CD1c-positive myeloid dendritic cell (primary cell): ENCODE data around the gene LTK.

Experiments used
- DNase-seq: peaks from one replicate; pipeline ENCODE4 v3.0.0-alpha.2; 2016; ENCODE audit errors: extremely low spot score

LTK gene

GRCh38 chr15:41530363-41530956, 16.8 kb upstream of the LTK start:
- no peak for DNase-seq

DNA sequence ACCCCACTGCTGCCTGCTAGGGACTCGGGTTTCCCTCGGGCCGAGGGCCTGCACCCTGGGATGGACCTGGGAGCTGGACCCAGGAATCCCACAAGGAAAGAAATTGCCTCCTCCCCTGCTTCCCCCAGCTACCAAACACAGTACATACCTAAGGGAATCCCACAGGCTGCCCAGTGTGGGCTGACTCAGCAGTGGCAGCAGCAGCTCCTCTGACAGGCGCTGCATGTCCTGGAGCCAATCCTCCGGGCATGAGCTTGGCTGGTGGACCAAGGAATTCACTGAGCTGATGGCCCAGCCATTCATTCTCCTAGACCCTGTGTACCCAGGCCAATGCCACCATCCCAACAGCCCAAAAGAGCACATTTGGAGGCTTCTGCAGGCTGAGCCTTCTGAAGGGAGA, 9.5 kb upstream of the LTK start:
- DNase-seq = no peak

GRCh38 chr15:41521614-41522013, 8.0 kb upstream of the LTK start:
- DNase-seq = no peak

GRCh38 chr15:41520636-41521035, 7.0 kb upstream of the LTK start:
- no peak for DNase-seq

DNA sequence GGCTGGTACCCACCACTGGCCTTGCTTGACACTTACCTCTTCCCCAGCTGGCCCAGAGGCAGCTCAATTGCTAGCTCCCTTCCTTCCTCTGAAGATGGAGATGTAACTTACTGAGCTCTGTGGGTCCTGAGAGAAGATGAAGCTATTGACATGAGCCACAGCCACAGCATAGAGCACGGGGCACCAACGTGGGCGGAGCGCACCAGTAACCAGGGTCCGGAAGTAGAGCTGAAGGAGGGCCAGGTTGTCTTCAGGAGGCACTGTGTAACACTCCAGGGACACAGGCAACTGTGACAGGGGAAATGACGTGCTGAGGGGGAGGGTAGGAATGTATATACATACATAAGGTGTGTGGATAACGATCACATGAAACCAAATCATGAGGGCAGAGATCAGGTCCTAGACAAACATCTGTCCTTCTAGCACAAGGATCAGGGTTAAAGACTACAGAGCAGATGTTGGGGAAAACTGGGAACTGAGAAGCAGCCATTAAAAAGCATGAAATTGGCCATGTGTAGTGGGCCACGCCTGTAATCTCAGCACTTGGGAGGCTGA, 4.3 kb upstream of the LTK start:
- no peak for DNase-seq

- DNase-seq = peak; percentile 46
Measured at GRCh38 chr15:41512940-41513505, 604 bp downstream of the LTK start.

DNA sequence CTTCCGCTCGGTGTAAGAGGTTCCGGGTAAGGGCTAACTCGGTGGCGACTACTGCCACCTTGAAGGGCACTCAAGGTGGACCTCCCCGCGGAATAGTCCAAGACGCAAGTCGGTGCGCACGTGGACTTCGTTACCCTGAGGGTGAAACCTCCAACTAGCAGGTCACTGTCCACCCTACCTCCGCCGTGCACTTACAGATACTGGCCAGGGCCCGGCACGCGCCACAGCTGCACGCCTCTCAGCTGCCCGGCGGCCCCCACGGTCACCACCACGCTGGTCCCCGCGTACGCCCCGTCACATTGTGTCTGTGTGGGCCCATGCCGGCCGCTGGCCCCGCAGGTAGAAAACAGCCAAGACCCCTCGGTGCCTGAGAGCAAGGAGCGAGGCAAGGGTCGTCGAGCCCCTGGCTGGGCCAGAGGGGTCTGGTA, 1.1 kb downstream of the LTK start:
- DNase-seq = no peak

DNA sequence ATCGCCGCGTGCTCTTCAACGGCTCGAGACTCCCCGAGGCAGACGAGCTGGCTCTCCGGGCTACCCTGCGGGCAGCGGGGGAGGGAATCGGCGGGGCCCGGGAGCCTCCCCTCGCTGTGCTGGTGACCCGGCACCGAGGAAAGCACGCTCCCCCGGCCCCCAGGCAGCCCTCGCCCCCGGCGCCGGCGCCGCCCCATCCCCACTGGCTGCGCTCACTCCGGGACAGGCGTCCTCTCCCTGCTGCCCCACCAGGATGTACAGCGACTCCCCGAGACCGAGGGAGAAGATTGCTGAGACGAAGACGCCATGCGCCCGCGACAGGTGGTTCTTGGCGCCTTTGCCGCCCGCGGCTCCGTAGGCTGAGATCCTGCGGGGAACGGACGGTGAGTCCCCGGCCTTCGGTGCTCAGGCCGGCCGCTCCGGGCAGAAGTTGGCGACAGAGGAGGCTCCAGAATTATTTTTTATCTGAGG, 1.7 kb downstream of the LTK start:
- no peak for DNase-seq

DNA sequence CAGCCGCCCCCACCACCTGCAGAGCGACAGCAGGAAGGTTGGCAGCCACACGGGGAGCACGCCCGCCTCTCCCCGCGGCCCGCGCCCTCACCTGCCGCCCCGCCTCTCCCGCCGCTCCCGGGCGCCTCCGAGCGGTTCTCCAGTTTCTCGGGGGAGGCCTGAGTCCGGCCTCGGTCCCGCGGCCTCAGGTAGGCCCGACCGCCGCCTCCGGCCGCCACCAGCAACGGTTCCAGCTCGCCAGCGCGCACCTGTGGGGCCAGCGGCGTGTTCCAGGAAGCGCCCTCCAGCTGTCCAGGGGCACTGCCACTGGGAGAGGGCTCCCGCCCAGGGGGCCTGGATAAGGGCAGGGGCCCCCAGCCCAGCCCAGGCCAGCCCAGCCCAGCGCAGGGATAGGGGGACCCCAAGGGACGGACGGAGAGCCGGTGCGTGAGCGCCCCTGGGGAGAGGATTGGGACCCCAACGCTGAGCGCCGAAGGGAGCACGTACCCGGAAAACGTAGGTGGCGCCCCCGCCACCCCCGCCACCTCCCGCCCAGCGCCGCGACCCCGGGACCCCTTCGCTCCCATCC, 2.2 kb downstream of the LTK start:
- no peak for DNase-seq

DNA sequence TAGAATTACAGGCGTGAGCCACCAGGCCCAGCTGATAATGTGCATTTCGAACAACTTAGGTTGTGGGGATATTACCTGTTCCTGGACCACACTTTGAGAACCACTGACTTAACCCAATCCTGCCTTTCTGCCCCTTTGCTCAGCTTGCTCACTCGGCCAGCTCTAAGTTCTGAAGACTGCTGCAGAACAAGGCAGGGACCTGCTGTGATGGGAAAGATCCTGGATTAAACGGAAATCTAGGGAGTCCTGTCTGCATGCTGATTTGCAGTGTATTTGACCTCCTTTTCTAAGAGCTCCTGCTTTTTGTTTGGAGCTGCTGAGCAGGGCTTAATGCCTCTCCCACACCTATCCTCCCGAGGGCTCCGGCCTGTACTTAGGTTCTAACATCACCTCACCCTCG, 2.9 kb downstream of the LTK start:
- DNase-seq = no peak

- DNase-seq = no peak
Measured at GRCh38 chr15:41507820-41508290, 5.8 kb downstream of the LTK start.

GRCh38 chr15:41506796-41507341, 6.8 kb downstream of the LTK start:
- no peak for DNase-seq

GRCh38 chr15:41505776-41506175, 7.9 kb downstream of the LTK start:
- DNase-seq = no peak

DNA sequence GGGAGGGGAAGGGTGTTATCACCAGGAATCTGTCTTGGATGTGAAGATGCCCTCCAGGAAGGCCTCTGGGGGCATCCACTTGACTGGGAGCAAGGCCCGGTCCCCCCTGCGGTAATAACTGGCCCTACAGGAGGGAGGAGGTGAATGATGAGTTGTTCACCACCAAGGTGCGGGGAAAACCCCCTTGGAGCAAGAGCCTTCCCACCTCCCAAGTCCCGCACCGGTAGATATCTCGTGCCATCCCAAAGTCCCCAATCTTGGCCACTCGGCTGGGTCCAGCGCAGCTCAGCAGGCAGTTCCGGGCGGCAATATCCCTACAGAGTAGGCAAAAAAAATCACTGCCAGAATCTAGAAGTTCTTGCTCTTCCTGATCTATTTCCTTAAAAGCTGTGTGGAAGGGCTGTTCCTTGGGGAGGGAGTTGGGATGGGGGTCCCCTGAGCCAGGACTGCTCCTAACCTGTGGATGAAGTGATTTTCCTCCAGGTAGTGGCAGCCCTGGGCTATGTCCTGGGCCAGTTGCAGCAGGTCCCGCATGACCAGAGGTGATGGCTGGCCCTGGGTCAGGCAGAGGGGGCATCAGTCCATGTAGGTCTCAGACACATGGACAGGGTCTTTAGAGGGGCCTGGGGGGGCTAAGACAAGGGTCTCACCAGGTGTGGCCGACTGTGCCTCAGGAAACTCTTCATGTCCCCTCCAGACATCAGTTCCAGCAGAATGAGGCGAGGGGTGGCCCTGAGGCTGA, 8.7 kb downstream of the LTK start:
- no peak for DNase-seq

GRCh38 chr15:41503669-41504010, 10.0 kb downstream of the LTK start:
- DNase-seq = no peak

GRCh38 chr15:41502795-41503668, 10.6 kb downstream of the LTK start:
- DNase-seq = no peak

GRCh38 chr15:41501931-41502794, 11.5 kb downstream of the LTK start:
- DNase-seq = peak; percentile 41

DNA sequence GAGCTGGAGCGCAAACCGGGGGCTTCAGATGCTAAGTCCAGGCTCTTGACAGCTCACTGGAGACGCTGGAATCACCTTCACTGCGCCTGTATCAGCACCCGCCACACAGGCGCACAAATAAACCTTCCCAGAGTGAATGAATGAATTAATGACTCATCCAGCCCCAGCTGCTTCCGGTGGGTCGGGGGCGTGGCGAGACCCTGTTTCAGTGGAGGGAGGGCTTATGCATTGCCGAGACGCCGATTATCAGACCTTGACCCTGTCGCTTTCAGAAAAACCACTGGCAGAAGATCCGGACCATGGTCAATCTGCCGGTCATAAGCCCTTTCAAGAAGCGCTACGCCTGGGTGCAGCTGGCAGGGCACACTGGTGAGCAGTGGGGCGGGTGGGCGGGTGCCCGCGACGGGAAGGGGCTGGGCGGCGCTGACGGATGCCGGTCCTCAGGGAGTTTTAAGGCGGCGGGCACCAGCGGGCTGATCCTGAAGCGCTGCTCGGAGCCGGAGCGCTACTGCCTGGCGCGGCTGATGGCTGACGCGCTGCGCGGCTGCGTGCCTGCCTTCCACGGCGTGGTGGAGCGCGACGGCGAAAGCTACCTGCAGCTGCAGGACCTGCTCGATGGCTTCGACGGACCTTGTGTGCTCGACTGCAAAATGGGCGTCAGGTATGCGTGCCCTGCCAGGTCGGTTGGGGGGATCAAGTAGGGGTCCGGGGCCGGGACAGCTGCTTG, 12.3 kb downstream of the LTK start:
- peak; percentile 11 for DNase-seq

DNA sequence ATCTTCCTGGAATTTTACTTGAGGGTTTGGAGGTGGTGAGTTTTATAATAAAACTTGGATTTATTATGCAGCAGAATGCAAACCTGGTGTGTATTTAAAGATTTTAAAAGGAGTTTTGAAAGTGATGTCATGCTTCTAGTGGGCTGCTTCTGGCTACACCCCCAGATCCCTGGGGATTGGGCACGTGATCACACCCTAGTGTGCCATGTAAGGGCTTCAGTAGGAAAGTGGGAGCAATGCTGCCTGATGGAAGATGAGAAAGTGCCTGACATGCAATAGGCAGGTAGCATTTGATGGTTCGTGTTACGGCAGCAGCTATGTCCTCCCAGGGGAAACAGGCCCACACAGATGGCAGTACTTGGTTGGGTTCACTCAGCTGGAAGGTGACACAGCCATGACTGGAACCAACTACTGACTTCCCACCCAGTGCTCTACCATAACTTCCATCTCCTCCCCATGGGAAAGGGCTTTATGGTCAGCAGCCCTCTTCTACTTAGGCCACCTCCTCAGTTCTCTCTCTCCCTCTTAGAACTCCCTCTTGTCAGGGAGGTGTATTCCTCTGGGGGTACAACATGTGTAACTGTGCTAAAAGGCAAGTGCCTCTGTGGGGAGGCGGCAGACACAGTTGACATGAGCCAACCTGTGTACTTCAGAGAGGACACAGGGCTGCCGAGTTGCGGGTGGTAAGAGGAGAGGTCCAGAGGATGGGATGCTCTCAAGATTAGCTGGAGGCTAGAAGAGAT, 14.3 kb downstream of the LTK start:
- DNase-seq = no peak
